GM08714 (cell line): ENCODE data around the gene PTCRA.
"Not testable (repeated sequence)": the region's sequence is repeated elsewhere in the genome, so short reads cannot be mapped to it uniquely, and the experiment has no call there.

ENCODE experiments used
- H3K4me3 ChIP-seq: fragments of 200-500 bp; sonication (Bioruptor generic); 2 replicates; pipeline ENCODE4 v1.5.1; 2014; ENCODE audit warnings: mild to moderate bottlenecking, low read length, inconsistent platforms
- ZNF274 ChIP-seq: IDR thresholded peaks from 2 replicates; pipeline ENCODE4 v1.6.1; 2012; ENCODE audit warnings: mild to moderate bottlenecking, low read depth, low read length

Gene PTCRA, protein sequence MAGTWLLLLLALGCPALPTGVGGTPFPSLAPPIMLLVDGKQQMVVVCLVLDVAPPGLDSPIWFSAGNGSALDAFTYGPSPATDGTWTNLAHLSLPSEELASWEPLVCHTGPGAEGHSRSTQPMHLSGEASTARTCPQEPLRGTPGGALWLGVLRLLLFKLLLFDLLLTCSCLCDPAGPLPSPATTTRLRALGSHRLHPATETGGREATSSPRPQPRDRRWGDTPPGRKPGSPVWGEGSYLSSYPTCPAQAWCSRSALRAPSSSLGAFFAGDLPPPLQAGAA

DNA sequence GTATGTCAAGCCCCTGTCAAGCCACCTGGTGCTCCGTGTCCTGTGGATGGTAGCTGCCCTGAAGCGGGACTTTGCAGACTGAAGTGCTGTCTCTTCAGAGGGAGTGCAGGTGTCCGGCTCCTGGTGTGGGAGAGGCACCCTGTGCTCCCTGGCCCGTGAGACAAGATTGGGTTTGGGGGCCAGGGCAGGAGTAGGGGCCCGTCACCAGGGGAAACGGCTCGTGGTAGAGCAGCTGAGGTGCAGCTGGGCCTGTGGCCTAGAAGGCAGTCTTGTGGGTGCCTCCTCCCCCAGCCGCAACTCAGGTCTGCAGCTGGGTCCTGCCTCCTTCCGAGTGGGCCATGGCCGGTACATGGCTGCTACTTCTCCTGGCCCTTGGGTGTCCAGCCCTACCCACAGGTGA is at the start of gene PTCRA:
TSS of gene PTCRA (plus strand) at position 322 of the 400 bp plus-strand sequence. CDS start at position 339, 17 bp downstream.
- no peak for TF ChIP-seq ZNF274
- no peak within 1 kb of the TSS for H3K4me3 ChIP-seq

DNA sequence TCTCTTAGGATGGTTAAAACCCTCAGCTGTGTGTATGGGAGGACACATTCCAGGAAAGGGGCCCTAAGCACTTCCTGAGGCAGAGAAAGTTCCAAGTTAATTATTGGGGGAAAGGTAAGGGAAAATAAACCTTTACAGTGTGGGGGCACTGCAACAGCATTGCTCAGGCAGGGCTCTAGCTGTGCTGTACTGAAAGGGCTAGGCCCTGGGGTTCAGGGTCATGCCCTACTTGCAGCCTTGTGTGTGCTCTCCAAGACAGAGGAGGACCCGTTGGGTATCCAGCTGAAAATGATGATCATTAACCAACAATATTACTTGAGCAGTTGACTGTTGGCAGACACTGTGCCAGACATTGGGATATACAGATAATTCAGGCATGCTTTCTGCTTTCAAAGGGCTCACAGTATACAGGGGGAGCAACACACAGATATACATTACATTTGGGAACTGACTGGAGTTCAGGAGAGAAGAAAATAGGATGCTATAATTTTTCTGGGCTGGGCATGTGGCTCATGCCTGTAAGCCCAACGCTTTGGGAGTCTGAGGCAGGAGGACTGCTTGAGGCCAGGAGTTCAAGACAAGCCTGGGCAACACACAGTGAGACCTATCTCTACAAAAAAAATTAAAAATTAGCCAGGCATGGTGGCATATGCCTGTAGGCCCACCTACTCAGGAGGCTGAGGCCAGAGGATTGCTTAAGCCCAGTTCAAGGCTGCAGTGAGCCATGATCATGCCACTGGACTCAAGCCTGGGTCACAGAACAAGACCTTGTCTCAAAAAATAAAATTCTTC is 45.5 kb upstream of the PTCRA start:
- TF ChIP-seq ZNF274 = no peak
- no peak overlapping the region for H3K4me3 ChIP-seq

DNA sequence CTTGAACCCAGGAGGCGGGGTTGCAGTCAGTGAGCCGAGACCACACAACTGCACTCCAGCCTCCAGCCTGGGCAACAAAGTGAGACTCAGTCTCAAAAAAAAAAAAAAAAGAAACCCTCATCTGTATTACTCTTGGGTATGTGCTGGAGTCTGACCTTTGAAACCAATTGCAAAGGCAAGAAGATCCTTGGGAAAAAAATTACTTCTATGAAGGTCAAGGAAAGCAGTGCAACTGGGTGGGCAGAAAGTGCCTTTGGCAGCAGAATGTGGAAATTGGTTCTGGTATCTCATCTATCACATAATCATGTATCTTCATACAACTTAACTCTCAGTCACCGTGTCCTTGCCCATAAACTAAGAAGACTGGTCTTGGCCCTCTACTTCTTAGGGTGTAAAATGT is 44.1 kb upstream of the PTCRA start:
- TF ChIP-seq ZNF274 = no peak
- no peak overlapping the region for H3K4me3 ChIP-seq

DNA sequence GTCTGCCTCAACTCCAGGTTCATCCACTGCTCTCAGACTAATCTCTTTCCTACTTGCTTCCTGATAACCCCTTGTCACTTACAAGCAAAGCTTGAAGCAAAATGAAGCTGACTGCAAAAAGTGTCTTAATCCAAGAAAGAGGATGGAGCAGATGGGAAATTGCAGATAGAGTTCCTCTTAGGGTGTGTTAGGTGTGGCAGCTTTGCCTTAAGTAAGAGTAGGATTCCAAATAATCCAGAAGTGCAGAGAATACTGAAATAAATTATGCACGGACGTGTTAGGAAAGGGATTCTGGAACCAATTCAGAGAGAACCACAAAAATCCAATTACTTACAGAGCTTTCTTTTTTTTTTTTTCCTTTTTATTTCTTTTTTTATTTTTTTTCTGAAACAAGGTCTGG is 42.5 kb upstream of the PTCRA start:
- no peak overlapping the region for H3K4me3 ChIP-seq
- no peak for TF ChIP-seq ZNF274

DNA sequence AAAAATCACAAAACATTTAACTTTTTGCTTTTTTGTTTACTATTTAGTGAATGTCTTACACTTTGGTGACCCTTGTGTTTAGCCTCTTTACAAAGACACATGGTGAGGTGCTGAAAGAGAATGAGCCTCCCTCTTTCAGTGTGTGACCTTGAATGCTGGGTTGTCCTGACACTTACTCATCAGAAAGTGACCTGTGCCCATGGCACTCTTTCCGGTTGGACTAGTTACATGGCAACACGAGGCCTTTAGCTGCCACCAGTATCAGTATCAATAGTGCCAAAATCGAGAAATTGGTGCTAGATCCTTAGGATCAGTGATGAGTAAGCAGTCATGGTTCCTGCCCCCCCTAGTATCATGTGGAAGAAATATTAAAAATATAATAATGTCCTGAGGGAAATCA is 38.2 kb upstream of the PTCRA start:
- H3K4me3 ChIP-seq = no peak overlapping the region
- no peak for TF ChIP-seq ZNF274

DNA sequence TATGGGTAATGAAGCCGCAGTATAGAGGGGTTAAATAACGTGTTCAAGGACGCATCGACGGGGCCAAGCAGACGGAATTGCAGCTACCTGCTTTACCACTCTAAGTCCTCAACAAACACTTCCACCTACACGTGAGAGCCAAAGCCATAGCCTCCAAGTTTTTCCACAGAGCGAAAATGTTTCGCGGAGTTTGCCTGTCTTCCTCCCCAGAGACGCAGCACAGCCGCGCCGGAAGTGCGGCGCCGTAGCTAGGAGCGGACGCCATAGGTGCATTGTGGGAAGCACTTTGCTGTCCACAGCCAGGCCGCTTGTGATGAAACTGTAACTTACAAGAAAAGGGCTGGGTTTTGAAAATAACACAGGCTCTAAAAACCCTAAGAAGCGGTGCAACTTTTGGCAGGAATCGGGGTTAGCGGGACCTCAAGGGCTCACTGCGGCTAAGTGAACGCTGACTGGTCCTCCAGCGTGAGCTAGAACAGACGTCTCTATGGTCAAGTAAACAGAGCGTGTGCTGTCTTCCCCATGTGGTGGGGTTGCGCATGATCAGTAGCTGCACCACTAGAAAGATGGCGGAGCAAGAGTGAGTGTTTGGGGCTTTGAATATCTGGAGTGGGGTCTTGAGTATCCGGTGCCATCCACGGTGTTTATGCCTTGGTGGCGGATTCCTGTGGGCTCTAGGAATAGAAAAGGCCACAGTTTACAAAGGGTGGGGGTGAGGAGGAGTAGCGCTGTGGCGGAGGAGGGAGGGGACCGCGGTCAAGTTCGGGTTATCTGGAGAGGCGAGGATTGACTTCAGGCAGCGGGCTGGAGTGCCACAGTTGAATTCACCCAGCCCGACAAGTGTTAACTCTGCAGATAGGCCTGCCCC is 36.2 kb upstream of the PTCRA start, which contains the start of gene RPL7L1:
TSS of gene RPL7L1 (plus strand) at position 245 of the 868 bp plus-strand sequence. CDS start at position 540, 295 bp downstream.
- H3K4me3 ChIP-seq = peak within 1 kb of the TSS; percentile 96
- no peak for TF ChIP-seq ZNF274

DNA sequence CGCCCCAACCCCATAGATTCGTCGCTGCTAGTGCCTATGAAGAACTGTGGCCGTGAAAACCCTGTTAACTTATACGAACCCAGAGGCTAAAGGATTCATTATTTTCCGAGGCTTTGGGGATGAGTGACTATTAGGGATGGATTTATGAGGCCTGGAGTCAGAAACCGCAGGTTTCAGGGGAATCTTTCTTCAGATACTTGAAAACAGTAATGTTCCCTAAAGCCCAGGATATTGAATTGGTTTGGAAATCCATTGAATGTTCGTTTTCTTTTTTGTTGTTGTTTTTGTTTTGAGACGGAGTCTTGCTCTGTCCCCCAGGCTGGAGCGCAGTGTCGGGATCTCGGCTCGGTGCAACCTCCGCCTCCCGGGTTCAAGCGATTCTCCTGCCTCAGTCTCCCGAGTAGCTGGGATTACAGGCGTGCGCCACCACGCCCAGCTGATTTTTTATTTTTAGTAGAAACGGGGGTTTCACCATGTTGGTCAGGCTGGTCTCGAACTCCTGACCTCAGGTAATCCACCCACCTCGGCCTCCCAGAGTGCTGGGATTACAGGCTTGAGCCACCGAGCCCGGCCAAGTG is 35.5 kb upstream of the PTCRA start:
- H3K4me3 ChIP-seq = peak overlapping the region; percentile 96

DNA sequence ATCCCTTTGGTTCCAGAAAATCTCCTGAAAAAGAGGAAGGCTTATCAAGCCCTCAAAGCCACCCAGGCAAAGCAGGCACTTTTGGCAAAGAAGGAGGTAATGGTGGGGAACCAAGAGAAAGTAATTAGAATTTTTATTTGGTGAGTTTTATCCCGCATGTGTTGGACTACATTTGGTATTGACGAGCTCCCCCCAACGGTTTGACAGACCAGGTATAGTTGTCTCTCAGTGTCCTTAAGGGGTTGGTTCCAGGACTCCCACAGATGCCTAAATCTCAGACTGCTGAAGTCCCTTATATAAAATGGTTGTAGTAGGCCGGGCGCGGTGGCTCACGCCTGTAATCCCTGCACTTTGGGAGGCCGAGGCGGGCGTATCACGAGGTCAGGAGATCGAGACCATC is 35.0 kb upstream of the PTCRA start:
- H3K4me3 ChIP-seq = peak overlapping the region; percentile 96

DNA sequence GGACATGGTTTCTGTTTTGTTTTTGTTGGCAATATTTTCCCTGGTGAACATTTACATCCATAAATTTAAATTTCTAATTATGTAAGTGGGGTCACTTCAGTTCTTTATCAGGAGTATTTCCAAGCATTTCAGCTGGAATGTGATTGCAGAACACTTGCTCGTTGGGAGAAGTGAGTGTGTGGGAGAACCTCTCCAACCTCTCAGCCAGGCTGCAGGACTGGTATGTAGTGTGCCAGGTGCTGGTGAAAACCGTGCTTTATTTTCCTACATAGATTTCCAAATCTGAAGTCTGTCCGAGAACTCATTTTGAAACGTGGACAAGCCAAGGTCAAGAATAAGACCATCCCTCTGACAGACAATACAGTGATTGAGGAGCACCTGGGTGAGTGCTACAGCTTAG is 30.2 kb upstream of the PTCRA start:
- H3K4me3 ChIP-seq = no peak overlapping the region
- no peak for TF ChIP-seq ZNF274

DNA sequence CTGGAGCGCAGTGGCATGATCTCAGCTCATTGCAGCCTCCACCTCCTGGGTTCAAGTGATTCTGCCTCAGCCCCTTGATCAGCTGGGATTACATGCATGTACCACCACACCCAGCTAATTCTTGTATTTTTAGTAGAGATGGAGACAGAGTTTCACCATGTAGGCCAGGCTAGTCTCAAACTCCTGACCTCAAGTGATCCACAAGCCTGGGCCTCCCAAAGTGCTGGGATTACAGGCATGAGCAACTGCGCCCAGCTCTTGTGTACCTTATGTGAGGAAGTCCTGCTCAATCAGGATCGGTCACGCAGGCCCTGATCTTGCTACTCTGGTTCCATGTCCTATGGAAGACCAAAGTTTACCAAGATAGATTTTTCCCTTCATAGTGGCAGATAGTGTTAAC is 27.7 kb upstream of the PTCRA start:
- not testable (repeated sequence) for H3K4me3 ChIP-seq

DNA sequence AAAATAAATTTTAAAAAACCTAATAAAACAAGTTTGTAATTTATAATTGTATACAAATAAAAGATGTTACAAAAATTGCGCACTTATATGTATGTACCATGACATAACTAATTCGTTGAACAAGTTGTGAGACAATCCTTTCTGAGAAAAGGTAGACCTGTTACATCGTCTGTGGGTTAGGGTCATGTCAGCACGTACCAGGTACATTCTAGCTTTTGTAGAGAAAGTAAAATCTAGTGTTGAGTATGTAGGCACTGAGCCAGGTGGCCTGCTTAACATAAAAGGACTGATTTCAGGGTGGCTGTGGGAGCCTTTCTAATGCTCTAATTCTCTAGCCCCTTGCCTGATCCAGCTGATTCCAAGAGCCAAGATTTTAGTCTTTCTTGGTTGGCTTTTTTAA is 26.0 kb upstream of the PTCRA start:
- TF ChIP-seq ZNF274 = no peak

DNA sequence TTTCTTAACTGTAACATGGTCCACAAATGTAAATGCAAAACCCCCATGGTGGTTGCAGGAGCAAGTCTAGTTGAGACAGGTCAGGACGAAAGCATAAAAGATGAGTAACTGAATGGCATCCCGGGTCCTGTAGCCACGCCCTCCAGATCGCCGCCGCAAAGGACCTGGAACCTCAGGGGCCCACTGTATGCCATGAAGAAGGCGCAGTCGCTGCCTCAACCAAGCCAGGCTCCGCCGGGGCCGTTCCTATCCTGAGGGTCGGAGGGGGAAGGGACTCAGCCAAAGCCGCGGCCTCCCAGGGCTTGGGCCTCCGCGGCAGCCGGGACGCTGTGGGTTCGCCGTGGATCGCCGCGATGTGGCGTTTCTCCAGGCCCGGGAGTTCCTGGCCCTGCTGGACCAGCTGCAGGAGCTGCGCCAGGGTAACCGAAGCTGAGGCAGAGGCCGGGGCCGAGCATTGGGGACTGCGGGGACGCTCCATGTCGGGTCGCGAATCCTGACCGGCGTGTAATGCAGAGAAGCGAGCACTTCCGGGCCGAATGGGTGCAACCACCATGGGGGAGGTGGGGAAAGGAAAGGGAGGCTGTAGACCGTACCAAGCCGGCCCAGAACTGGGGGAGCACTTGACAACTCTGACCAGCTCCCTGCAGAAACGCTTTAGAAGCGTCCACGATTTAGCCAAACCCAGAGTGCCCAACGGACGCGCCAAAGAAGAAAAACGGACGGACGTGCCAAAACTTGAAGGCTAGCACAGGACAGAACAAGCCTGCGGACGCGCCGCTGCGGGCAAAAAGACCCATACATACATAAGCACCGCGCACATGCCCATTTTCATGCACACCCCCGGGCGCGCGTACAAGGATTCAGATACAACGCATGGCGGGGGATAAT is 25.3 kb upstream of the PTCRA start:
- TF ChIP-seq ZNF274 = no peak
- H3K4me3 ChIP-seq = peak overlapping the region; percentile 78

More for the DNA sequence above, 26.0 kb upstream of the PTCRA start:
- H3K4me3 ChIP-seq = peak overlapping the region; percentile 78

DNA sequence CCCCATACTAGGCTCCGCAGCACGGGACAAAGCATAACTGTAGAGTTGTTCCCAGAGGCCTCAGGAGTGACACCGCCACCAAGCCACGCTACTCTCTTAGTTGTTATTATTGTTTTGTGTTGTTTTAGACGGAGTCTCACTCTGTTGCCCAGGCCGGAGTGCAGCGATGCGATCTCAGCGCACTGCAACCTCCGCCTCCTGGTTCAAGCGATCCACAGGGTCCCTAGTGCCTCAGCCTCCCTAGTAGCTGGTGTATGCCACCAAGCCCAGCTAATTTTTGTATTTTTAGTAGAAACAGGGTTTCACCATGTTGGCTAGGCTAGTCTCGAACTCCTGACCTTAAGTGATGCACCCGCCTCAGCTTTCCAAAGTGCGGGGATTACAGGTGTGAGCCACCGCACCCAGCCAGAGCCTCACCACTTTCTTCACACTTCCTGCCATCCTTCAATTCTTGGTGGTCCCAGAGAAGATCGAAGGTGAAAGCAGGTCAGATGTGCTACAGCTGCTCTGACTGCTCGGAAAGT is 24.6 kb upstream of the PTCRA start:
- TF ChIP-seq ZNF274 = no peak
- H3K4me3 ChIP-seq = peak overlapping the region; percentile 78; the same call in 1 of the 2 replicates

DNA sequence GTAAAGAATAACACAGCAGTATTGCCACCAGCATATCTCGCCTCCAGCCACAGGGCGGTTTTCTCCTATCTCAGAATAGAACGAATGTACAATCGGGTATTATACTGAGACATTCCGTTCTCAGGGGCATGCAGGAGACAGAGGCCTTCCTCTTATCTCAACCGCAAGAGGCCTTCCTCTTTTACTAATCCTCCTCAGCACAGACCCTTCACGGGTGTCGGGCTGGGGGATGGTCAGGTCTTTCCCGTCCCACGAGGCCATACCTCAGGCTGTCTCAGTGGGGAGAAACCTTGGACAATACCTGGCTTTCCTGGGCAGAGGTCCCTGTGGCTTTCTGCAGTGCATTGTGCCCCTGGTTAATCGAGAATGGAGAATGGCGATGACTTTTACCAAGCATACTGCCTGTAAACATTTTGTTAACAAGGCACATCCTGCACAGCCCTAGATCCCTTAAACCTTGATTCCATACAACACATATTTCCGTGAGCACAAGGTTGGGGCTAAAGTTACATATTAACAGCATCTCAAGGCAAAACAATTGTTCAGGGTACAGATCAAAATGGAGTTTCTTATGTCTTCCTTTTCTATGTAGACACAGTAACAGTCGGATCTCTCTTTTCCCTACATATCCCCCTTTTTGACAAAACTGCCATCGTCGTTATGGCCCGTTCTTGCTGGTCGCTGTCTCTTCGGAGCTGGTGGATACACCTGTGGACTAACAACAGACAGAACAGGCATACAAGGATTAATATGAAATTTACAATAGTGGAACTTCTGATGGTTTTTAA is 21.6 kb upstream of the PTCRA start:
- not testable (repeated sequence) for H3K4me3 ChIP-seq
